GM21367 (cell line): ENCODE measurements around the gene ARHGEF4.

Source experiments
- ATAC-seq: cut with Tn5 transposase; IDR thresholded peaks from one replicate; pipeline ENCODE4 v1.9.1; 2021; ENCODE audit not compliant: unreplicated experiment

Gene ARHGEF4

GRCh38 chr2:130915149-130915548, 78.4 kb downstream of the ARHGEF4 start:
- no peak for ATAC-seq

DNA sequence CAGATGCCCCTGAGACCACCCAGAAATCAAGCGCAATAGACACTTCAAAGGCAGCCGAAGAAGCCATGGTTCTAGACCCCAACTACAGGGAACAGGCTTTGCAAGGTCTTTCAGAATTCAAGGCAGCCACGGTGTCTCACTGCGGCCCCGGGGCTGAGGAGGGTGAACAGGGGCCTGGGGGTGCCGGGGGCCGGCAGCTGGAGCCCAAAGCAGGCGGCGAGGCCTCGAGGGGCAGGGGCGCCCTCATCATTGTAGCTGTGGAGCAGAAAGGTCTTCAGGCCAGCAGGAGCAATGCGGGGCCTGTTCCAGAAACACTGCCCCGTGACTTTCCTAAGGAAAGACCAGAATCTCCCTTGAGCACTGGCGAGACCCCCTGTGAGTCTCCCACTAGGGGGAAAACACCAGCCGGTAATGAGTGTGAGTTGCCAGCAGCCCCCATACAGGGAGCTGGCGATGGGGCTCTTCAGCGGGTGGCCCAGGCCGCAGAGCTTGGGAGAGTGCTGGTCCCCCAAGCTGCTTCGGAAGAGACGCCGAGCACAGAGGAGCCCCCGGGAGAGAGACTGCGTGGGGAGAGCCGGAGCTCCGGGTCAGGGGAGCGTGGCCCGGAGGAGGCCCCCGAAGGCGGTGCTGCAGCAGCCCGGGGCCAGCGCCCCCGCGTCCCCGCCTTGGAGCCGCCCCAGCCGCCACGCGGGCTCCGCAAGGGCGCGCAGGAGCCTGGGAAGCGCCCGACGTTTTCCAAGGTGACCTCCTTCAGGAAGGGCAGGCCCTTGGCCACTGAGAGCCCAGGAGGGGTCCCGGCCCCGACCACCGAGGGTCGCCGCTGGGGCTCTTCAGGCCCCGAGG, 79.1 kb downstream of the ARHGEF4 start:
- no peak for ATAC-seq

- no peak for ATAC-seq
Measured at GRCh38 chr2:130916438-130916705, 79.7 kb downstream of the ARHGEF4 start.

- ATAC-seq = no peak
Measured at GRCh38 chr2:130917006-130917688, 80.4 kb downstream of the ARHGEF4 start.

DNA sequence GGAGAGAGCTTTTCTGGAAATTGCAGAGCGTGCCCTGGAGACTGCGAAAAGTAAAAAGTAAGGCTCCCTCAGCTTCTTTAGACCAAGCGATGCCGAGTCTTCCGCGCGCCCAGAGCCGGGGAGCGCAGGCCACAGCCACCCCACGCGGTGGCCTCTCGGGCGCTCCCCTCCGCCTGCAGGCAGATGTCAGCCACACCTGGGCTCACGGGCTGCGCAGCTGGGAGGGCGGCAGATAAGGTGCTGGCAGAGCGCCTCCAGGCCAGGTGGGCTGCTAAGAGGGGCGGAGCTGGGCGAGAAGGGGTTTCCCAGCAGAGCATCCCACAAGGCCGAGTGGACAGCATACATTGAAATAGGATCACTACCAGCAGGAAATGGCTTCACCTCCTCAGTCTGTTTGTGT, 81.7 kb downstream of the ARHGEF4 start:
- ATAC-seq = no peak

GRCh38 chr2:130920415-130921163, 83.9 kb downstream of the ARHGEF4 start:
- ATAC-seq = no peak

GRCh38 chr2:130921164-130921476, 84.4 kb downstream of the ARHGEF4 start:
- ATAC-seq = no peak

- ATAC-seq = no peak
Measured at GRCh38 chr2:130922417-130922816, 85.7 kb downstream of the ARHGEF4 start.

DNA sequence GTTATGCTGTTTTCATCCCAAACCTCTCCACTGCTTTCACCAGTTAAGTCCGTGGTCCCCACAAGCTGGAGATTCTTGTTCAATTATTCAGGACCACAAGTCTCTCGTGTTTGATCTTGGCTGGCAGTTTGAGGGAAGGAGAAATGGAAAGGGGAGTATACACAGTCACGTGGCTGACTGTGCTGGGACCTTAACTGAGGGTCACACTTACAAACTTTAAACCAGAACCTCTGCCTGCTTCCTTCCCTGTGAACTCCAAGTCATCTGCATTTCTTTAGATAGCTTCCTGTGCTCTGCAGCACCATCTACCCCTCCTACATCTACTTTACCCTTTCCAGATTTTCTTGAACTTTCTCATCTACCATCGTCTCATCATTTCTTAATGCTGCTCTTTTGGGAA, 91.7 kb downstream of the ARHGEF4 start:
- no peak for ATAC-seq

GRCh38 chr2:130930740-130931659, 94.3 kb downstream of the ARHGEF4 start:
- ATAC-seq = no peak

DNA sequence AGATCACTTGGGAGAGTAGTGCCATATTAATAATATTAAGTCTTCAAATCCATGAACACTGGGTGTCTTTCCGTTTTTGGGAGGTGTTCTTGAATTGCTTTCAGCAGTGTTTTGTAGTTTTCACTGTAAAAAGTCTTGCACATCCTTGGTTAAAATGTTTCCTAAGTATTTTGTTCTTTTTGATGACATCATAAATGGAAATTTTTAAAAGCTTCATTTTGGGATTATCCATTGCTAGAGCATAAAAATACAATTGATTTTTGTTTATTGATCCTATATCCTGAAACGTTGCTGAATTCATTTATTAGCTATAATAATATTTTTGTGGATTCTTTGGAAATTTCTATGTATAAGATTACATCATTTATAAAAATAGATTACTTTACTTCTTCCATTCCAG, 96.8 kb downstream of the ARHGEF4 start:
- ATAC-seq = no peak

- no peak for ATAC-seq
Measured at GRCh38 chr2:130936451-130936850, 99.7 kb downstream of the ARHGEF4 start.

DNA sequence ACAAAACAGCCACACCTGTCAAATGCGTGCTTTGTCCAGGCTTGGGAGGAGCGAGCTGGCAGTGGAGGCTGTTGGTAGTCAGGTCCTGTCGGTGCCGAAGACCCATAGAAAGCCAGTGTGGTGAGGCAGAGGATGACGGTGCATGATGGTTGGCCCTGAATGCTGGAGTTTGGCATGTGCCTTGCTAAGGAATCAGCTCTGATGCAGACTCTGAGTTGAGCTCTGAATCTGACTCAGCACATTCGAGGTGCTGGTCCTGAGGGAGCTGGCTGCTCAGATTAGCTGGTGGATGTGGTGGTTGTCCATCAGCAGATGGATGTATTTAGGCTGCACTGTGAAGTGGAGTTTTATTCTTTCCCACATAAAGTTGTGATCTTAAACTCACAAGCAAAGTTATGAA, 111.3 kb downstream of the ARHGEF4 start:
- no peak for ATAC-seq

DNA sequence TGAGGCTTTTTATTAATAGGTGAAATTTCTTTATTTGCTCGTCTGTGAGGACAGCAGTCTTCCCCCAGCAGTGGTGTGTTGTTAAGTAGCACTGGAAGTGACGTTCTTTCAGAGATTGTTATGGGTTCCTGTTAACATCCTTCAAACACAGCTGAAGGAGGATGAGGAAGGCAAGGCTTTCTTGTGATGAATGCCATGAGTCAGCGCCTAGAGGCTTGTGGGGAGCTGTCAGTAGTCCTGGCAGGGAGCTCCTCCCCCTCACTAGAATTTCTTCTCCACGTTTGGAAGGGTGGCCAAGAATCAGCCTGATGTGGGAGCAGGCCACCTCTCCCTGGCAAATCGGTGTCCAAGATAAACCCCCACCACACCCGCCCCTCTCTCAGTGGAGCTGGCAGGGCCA, 113.2 kb downstream of the ARHGEF4 start:
- no peak for ATAC-seq

DNA sequence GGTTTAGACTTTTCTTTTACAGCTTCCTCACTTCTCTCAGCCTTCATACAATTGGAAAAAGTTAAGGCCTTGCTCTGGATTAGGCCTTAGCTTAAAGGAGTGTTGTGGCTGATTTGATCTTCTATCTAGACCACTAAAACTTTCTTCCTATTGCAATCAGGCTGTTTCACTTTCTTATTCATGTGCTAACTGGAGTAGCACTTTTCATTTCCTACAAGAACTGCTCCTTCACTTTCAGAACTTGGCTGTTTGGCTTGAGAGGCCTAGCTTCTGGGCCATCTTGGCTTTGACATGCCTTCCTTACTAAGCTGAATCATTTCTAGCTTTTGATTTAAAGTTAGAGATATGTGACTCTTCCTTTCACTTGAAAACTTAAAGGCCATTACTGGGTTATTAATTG, 114.3 kb downstream of the ARHGEF4 start:
- peak; percentile 83 for ATAC-seq

DNA sequence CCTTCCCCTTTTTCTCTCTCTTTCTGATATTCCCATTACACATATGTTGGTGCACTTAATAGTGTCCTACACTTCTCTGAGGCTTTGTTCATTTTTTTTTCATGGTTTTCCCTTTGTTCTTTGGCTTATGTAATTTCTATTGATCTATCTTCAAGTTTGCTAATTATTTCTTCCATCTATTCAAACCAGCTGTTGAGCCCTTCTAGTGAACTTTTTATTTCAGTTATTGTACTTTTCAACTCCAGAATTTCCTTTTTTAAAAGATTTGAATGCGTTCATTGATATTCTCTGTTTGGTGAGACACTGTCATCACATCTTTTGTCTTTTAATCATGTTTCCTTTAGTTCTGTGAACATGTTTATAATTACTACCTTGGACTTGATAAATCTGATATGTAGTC, 118.2 kb downstream of the ARHGEF4 start:
- ATAC-seq = no peak

GRCh38 chr2:130957915-130958314, 121.2 kb downstream of the ARHGEF4 start:
- ATAC-seq = no peak

GRCh38 chr2:130963196-130963848, 126.6 kb downstream of the ARHGEF4 start:
- no peak for ATAC-seq

DNA sequence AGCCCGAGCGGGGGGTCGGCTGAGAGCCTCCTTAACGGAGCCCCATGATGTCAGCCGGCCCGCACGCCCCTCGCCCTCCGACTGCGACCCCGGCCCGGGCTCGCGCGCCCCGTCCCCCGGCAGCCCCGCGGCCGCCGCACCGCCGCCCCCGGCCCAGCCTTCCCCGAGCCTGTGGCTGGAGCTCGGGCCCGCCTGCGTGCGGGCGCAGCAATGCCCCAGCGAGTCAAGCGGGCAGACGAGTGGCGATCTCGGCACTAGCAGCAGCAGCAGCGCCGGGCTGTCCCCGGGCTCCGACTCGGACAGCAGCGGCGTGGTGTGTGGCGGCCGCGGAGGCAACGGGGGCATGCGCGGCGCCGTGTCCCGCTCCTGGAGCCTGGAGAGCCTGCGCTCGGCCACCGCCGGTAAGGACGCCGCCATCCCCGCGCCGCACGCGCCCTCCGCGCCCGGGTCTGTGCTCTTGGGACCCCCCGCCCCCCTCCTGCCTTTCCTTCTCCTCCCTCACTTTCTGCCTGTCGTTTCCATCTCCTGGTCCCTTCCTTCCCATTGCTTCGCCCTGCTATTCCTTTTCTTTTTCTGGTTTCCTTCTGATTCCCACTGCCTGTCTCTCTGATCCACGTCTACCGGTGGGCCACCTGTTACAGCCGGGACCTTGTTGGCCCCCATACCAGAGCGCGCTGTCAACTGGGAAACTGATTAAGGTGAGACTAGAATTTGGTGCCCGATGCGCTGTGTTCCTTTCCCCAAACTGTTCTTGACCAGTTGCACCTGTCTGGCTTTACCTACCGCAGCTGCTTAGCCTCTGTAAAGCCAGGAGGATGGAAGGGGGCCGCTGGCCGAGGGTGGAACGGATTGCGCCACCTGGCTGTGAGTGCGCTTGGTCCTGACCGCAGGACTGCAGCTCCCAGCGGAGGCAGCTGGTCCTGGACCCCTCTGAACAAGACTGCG, 127.4 kb downstream of the ARHGEF4 start:
- no peak for ATAC-seq

DNA sequence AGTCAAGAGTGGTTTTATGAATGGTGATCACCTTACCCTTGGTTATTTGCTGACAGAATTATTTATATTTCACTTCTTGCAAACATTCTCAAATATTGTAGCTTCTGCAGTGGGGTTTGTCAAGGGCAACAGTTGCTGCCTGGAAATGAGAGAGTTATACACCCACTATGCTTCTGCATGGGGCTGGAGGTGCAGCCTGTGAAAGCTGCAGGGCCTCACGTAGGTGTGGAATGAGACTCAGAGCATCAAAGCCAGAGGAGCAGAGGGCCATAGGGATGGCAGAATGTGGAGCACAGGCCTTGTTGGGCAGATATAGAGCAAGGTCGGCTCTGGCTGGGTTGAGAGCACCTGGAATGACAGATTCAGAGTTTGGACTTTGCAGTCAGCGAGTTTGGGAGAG, 128.2 kb downstream of the ARHGEF4 start:
- no peak for ATAC-seq
